Thyroid gland (tissue), 4 donors: Measurements from ENCODE around the gene PPP2R1A. TPM values are rescaled to one million over a fixed set of nuclear protein-coding genes. Genes with fewer than 3 reads are reported as not detected.

Experiments
- DNase-seq, 2 donors: peaks; one replicate each; pipeline ENCODE4 v3.0.0-alpha.2; 2019
- H3K27ac ChIP-seq, 3 donors: fragments of 200-600 bp; sonication (generic); 1 replicate in 2 of 3; 2 replicates in 1 of 3; pipeline ENCODE4 v1.5.1; 2016 to 2019; ENCODE audit warnings: mild to moderate bottlenecking in 1 of 3, moderate library complexity in 1 of 3
- H3K27me3 ChIP-seq: fragments of 200-600 bp; sonication (generic); one replicate; pipeline ENCODE4 v1.5.1; 2019
- H3K36me3 ChIP-seq, 2 donors: fragments of 200-600 bp; sonication (generic); one replicate each; pipeline ENCODE4 v1.5.1; 2016 to 2019
- H3K4me1 ChIP-seq, 2 donors: fragments of 200-600 bp; sonication (generic); one replicate each; pipeline ENCODE4 v1.5.1; 2017 to 2019
- H3K4me3 ChIP-seq, 3 donors: fragments of 200-600 bp; sonication (generic); replicated peaks in 1 of 3; 1 replicate in 2 of 3; 2 replicates in 1 of 3; pipeline ENCODE4 v1.5.1; 2016; ENCODE audit warnings: mild to moderate bottlenecking in 1 of 3
- H3K9me3 ChIP-seq: fragments of 200-600 bp; sonication (generic); one replicate; pipeline ENCODE4 v1.5.1; 2017
- CTCF ChIP-seq, 6 experiments: fragments of 200-600 bp in 3 of 6; fragments of 450-650 bp in 3 of 6; sonication (generic) in 3 of 6; IDR thresholded peaks; one replicate each; pipeline ENCODE4 v1.5.1; 2016 to 2019; ENCODE audit warnings: antibody characterized with exemption in 6 of 6, mild to moderate bottlenecking in 2 of 6, inconsistent platforms in 1 of 6, moderate library complexity in 1 of 6
- POLR2A ChIP-seq, 2 donors: fragments of 450-650 bp; IDR thresholded peaks; one replicate each; pipeline ENCODE4 v1.6.1; 2017; ENCODE audit warnings: antibody characterized with exemption in 2 of 2, mild to moderate bottlenecking in 2 of 2, moderate library complexity in 1 of 2
- WGBS, 2 donors: methylation state at CpG; one replicate each; pipeline ENCODE4 v1.1.5; 2017; 5-methylcytosine and 5-hydroxymethylcytosine counted together
- intact Hi-C: fragments of 100-400 bp; cut with DNase I; formaldehyde crosslinking; loops from one replicate; pipeline ENCODE4 v1.15.1; 2023
- total RNA-seq, 4 donors: library from RNA; depleted of rRNA; stranded (reverse); fragments of >200 nt; gene quantifications; one replicate each; pipeline ENCODE4 v1.2.3, GENCODE V29; 2016

The PPP2R1A gene
- total RNA-seq, 4 donors from 2014 or later, result 120 to 272 (median 258) TPM

GRCh38 chr19:52219611-52220010, 29.8 kb downstream of the PPP2R1A start:
- no peaks in the 10 kb centered on the region for H3K4me1 ChIP-seq
- TF ChIP-seq POLR2A (IDR thresholded peaks at IDR 0.05) (no peak), CTCF (IDR thresholded peaks at IDR 0.05) (no peak)
- H3K36me3 ChIP-seq, result peaks cover 94 to 97% of the 10 kb centered on the region in 2 donors
- H3K27ac ChIP-seq, result no peak overlapping the region
- intact Hi-C loops, result no loop called here
- H3K4me3 ChIP-seq, result no peak overlapping the region
- no peaks in the 10 kb centered on the region for H3K9me3 ChIP-seq
- DNase-seq, result no peak
- WGBS, 2 donors, result 90 to 99% methylated on average over 7 to 8 of the region's 8 CpGs
- H3K27me3 ChIP-seq, result no peaks in the 10 kb centered on the region

GRCh38 chr19:52221031-52221430, 31.2 kb downstream of the PPP2R1A start:
- 98 to 99% methylated on average over 6 of the region's 6 CpGs for WGBS, 2 donors
- TF ChIP-seq POLR2A (IDR thresholded peaks at IDR 0.05), result no peak
- no peak for TF ChIP-seq CTCF (IDR thresholded peaks at IDR 0.05)

GRCh38 chr19:52221831-52222375, 32.1 kb downstream of the PPP2R1A start:
- H3K4me1 ChIP-seq, result no peaks in the 10 kb centered on the region
- 93 to 97% methylated on average over 7 of the region's 7 CpGs for WGBS, 2 donors
- H3K4me3 ChIP-seq, result no peak overlapping the region
- peaks cover 90 to 92% of the 10 kb centered on the region in 2 donors for H3K36me3 ChIP-seq
- DNase-seq, result no peak
- H3K27me3 ChIP-seq, result no peaks in the 10 kb centered on the region
- no peak overlapping the region for H3K27ac ChIP-seq
- no peaks in the 10 kb centered on the region for H3K9me3 ChIP-seq
- no peak for TF ChIP-seq POLR2A (IDR thresholded peaks at IDR 0.05)
- no peak for TF ChIP-seq CTCF (IDR thresholded peaks at IDR 0.05)
- intact Hi-C loops, result no loop called here

More at GRCh38 chr19:52221031-52221430, 31.2 kb downstream of the PPP2R1A start:
- Histone ChIP-seq H3K36me3 (peaks cover 90 to 92% of the 10 kb centered on the region in 2 donors), H3K4me1 (no peaks in the 10 kb centered on the region), H3K4me3 (no peak overlapping the region), H3K9me3 (no peaks in the 10 kb centered on the region), H3K27me3 (no peaks in the 10 kb centered on the region), H3K27ac (no peak overlapping the region)
- intact Hi-C loops, result no loop called here
- no peak for DNase-seq

- H3K36me3 ChIP-seq, result peaks cover 82 to 88% of the 10 kb centered on the region in 2 donors
- TF ChIP-seq CTCF (IDR thresholded peaks at IDR 0.05), result no peak
- no peak for TF ChIP-seq POLR2A (IDR thresholded peaks at IDR 0.05)
- no peak overlapping the region for H3K4me3 ChIP-seq
- H3K27ac ChIP-seq, result no peak overlapping the region
- no peaks in the 10 kb centered on the region for H3K4me1 ChIP-seq
- intact Hi-C loops, result no loop called here
- H3K27me3 ChIP-seq, result no peaks in the 10 kb centered on the region
- DNase-seq, result no peak
- 91 to 96% methylated on average over 5 of the region's 5 CpGs for WGBS, 2 donors
- H3K9me3 ChIP-seq, result no peaks in the 10 kb centered on the region
Observed at GRCh38 chr19:52224211-52224610, 34.4 kb downstream of the PPP2R1A start.

GRCh38 chr19:52226652-52227051, 36.8 kb downstream of the PPP2R1A start:
- Histone ChIP-seq H3K4me1 (no peaks in the 10 kb centered on the region), H3K9me3 (no peaks in the 10 kb centered on the region), H3K4me3 (no peak overlapping the region), H3K27me3 (no peaks in the 10 kb centered on the region), H3K27ac (no peak overlapping the region), H3K36me3 (peaks cover 58 to 64% of the 10 kb centered on the region in 2 donors)
- no peak for DNase-seq
- 83 to 97% methylated on average over 4 of the region's 4 CpGs for WGBS, 2 donors
- intact Hi-C loops, result no loop called here
- no peak for TF ChIP-seq CTCF (IDR thresholded peaks at IDR 0.05)
- no peak for TF ChIP-seq POLR2A (IDR thresholded peaks at IDR 0.05)
